HG03575 (cell line): Measurements from ENCODE around the gene RGS10.
"Not testable (repeated sequence)": the region's sequence is repeated elsewhere in the genome, so short reads cannot be mapped to it uniquely, and the experiment has no call there.

ENCODE experiments used
- ATAC-seq: cut with Tn5 transposase; IDR thresholded peaks from one replicate; pipeline ENCODE4 v1.9.1; 2021; ENCODE audit not compliant: unreplicated experiment, insufficient number of reproducible peaks, low FRiP score; ENCODE audit errors: extremely low read depth

Gene RGS10

GRCh38 chr10:119479532-119479931 lies 63.0 kb downstream of the RGS10 start:
- no peak for ATAC-seq

- ATAC-seq: no peak
Observed at GRCh38 chr10:119478811-119479341, 63.6 kb downstream of the RGS10 start.

GRCh38 chr10:119478111-119478802 lies 64.3 kb downstream of the RGS10 start:
- peak; percentile 67 for ATAC-seq

GRCh38 chr10:119477444-119477843 lies 65.1 kb downstream of the RGS10 start:
- peak; percentile 47 for ATAC-seq

GRCh38 chr10:119474606-119475005 lies 67.9 kb downstream of the RGS10 start:
- ATAC-seq: no peak

GRCh38 chr10:119473771-119474170 lies 68.7 kb downstream of the RGS10 start:
- ATAC-seq: no peak

- ATAC-seq: no peak
Observed at GRCh38 chr10:119470920-119471702, 71.4 kb downstream of the RGS10 start.

GRCh38 chr10:119469846-119470245 lies 72.7 kb downstream of the RGS10 start:
- ATAC-seq: no peak

GRCh38 chr10:119469325-119469707 lies 73.2 kb downstream of the RGS10 start:
- ATAC-seq: no peak

GRCh38 chr10:119468542-119469324 lies 73.8 kb downstream of the RGS10 start:
- no peak for ATAC-seq

- no peak for ATAC-seq
Observed at GRCh38 chr10:119466655-119467054, 75.9 kb downstream of the RGS10 start.

GRCh38 chr10:119466076-119466475 lies 76.4 kb downstream of the RGS10 start:
- no peak for ATAC-seq

GRCh38 chr10:119465085-119465484 lies 77.4 kb downstream of the RGS10 start:
- no peak for ATAC-seq

- ATAC-seq: not testable (repeated sequence)
Observed at GRCh38 chr10:119463195-119463594, 79.3 kb downstream of the RGS10 start.

- no peak for ATAC-seq
Observed at GRCh38 chr10:119462773-119463172, 79.7 kb downstream of the RGS10 start.

GRCh38 chr10:119461923-119462322 lies 80.6 kb downstream of the RGS10 start:
- ATAC-seq: no peak

GRCh38 chr10:119461380-119461779 lies 81.1 kb downstream of the RGS10 start:
- no peak for ATAC-seq

- no peak for ATAC-seq
Observed at GRCh38 chr10:119460369-119461195, 81.9 kb downstream of the RGS10 start.
